ENCODE data around the gene MMP25. TPM values are rescaled to one million over a fixed set of nuclear protein-coding genes. Genes with fewer than 3 reads are reported as not detected.

Gene MMP25
- total and polyA plus RNA-seq, 9 of the 15 experiments (the other 6 are each of a cell fraction or from before 2014, with no cell fraction given), result 0.03 to 0.04 TPM; not detected in 7

GRCh38 chr16:3106205-3106928 is 60.0 kb downstream of the MMP25 start (continued):
- peak; percentile 46; the same call in 1 of the 2 replicates for TF ChIP-seq DMBX1 (CRISPR knock-in tag; IDR thresholded peaks at IDR 0.05; ENCODE audit: borderline replicate concordance)
- peak; percentile 94 to 99 for TF ChIP-seq MAZ (CRISPR knock-in tag; conservative IDR thresholded peaks at IDR 0.05 in 1 of 2, IDR thresholded peaks at IDR 0.05 in 1 of 2)
- peak; percentile 57; the same call in 1 of the 2 replicates for TF ChIP-seq PML (IDR thresholded peaks at IDR 0.05; ENCODE audit: low read length)
- TF ChIP-seq TAF7 (tag; IDR thresholded peaks at IDR 0.05), result peak; percentile 58; the same call in 1 of the 2 replicates
- no peak for TF ChIP-seq TEAD4 (IDR thresholded peaks at IDR 0.05; ENCODE audit: low read length)
- no peak for TF ChIP-seq TEAD4 (CRISPR knock-in tag; IDR thresholded peaks at IDR 0.05; ENCODE audit: borderline replicate concordance)
- TF ChIP-seq RUNX1 (IDR thresholded peaks at IDR 0.05; ENCODE audit: low read depth), result no peak
- TF ChIP-seq SMARCA5 (IDR thresholded peaks at IDR 0.05), result no peak
- 0 out of 4 replicates have a peak, but pooled peaks of 1 of the 2 experiments have one; percentile 42 for TF ChIP-seq SRF (CRISPR knock-in tag; IDR thresholded peaks at IDR 0.05)
- no peak for TF ChIP-seq POLR3A (IDR thresholded peaks at IDR 0.05; ENCODE audit: borderline replicate concordance, extremely low read depth, insufficient read depth, insufficient read length)
- peak; percentile 59; the same call in 1 of the 2 replicates for TF ChIP-seq XRCC5 (IDR thresholded peaks at IDR 0.05; ENCODE audit: low read depth, low read length)
- TF ChIP-seq ZNF583 (CRISPR knock-in tag; IDR thresholded peaks at IDR 0.05), result peak; percentile 86
- TF ChIP-seq UBTF (IDR thresholded peaks at IDR 0.05; ENCODE audit: borderline replicate concordance in 1 of 2, low read depth in 2 of 2, low read length in 2 of 2), result peak; percentile 82 to 91
- peak; percentile 90 for TF ChIP-seq TFAP4 (CRISPR knock-in tag; IDR thresholded peaks at IDR 0.05; ENCODE audit: borderline replicate concordance)
- peak; percentile 55; the same call in 1 of the 2 replicates for TF ChIP-seq ATF4 (CRISPR knock-in tag; IDR thresholded peaks at IDR 0.05)
- TF ChIP-seq HDAC1 (IDR thresholded peaks at IDR 0.05), result peak in 1 of 2 experiments; percentile 80; a peak in 2 of 4 replicates
- peak; percentile 26 to 63; a peak in 3 of 4 replicates for TF ChIP-seq NRF1 (conservative IDR thresholded peaks at IDR 0.05 in 1 of 2, IDR thresholded peaks at IDR 0.05 in 1 of 2)
- TF ChIP-seq TEAD1 (CRISPR knock-in tag; IDR thresholded peaks at IDR 0.05), result 0 out of 4 replicates have a peak, but pooled peaks of 1 of the 2 experiments have one; percentile 44
- peak; percentile 94 for TF ChIP-seq GTF2E2 (tag; IDR thresholded peaks at IDR 0.05)
- peak; percentile 34 to 79 for TF ChIP-seq E2F6 (IDR thresholded peaks at IDR 0.05; ENCODE audit: borderline replicate concordance in 1 of 2, extremely low read depth in 1 of 2, insufficient read depth in 1 of 2, insufficient read length in 1 of 2, low read depth in 1 of 2, low read length in 1 of 2, poor library complexity in 1 of 2, severe bottlenecking in 1 of 2)
- no peak for TF ChIP-seq CEBPB (tag; IDR thresholded peaks at IDR 0.05)

Data from K562 (cell line).